IPS-15b (cell line): ENCODE data around the gene CD6.

Experiments used
- H3K27me3 ChIP-seq: one replicate; pipeline ENCODE4 v1.6.1; 2013; ENCODE audit warnings: low read length; ENCODE audit not compliant: control insufficient read depth, insufficient read depth
- H3K36me3 ChIP-seq: one replicate; pipeline ENCODE4 v1.6.1; 2013; ENCODE audit warnings: low read length; ENCODE audit not compliant: control insufficient read depth, insufficient read depth
- H3K4me1 ChIP-seq: one replicate; pipeline ENCODE4 v1.6.1; 2013; ENCODE audit warnings: mild to moderate bottlenecking, low read length; ENCODE audit not compliant: control insufficient read depth, insufficient read depth
- H3K4me3 ChIP-seq: one replicate; pipeline ENCODE4 v1.5.1; 2013; ENCODE audit warnings: low read depth, low read length
- H3K9ac ChIP-seq: one replicate; pipeline ENCODE4 v1.6.1; 2013; ENCODE audit warnings: low read depth, mild to moderate bottlenecking, low read length
- H3K9me3 ChIP-seq: one replicate; pipeline ENCODE4 v1.6.1; 2013; ENCODE audit warnings: mild to moderate bottlenecking, low read length; ENCODE audit not compliant: control insufficient read depth, insufficient read depth

CD6 gene

DNA sequence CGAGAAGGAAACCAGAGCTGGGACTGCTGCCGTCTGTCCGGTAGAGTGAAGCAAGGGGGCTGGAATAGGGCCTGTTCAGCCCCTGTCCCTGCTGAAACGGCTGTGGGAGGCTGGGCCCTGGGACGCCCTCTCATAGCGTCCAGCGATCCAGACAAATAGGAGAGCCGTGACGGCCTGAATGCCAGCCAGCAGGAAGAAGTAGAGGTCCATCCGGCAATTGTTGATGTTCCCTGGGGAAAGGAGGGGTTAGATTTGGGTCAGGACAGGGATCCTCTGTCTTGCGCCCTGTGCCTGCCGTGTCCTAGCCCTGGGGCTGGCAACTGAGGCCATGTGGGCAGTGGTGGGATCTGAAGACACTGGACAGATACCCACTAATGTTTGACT lies 34.3 kb upstream of the CD6 start:
- Histone ChIP-seq H3K27me3 (no peaks in the 10 kb centered on the region), H3K9me3 (no peaks in the 10 kb centered on the region), H3K36me3 (peaks cover 19% of the 10 kb centered on the region), H3K4me3 (no peak overlapping the region), H3K4me1 (peaks cover 3% of the 10 kb centered on the region), H3K9ac (no peak overlapping the region)

DNA sequence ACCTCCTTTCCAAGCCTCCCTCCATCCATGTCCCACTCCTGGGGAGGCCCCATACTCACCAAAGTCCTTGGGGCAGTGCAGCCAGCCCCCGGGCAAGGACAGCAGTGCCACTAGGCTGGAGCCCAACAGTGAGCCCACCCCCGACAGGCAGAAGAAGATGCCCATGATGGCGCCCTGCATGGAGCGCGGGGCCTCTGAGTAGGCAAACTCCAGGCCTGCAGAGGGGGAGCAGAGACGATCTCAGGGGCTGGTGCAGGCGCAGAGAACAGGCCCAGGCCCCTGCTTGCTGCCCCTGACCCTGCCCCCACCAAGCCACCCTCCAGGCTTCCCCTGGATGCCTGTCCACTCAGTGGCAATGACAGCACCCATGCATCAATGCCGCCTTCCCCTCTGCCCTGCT lies 33.7 kb upstream of the CD6 start:
- no peak overlapping the region for H3K4me3 ChIP-seq
- H3K27me3 ChIP-seq = no peaks in the 10 kb centered on the region
- peaks cover 19% of the 10 kb centered on the region for H3K36me3 ChIP-seq
- H3K9ac ChIP-seq = no peak overlapping the region
- H3K9me3 ChIP-seq = no peaks in the 10 kb centered on the region
- no peaks in the 10 kb centered on the region for H3K4me1 ChIP-seq

DNA sequence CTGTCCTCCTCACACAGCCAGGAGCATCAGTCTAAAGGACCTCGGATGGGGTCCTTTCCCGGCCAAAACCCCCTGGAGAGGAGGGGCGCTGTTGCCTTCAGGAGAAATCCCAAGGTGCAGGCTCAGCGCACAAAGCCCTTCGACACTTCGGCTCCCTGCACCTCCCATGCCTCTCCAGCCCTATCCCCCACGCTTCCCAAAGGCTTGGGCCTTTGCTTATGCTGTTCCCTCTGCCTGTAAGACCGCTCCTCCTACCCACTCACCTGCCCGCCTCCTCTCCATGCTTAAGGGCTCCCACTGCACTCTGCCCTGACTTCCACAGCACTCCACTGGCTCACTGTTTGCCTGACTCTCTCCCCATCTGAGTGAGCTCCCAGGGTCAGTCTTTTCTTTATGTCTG lies 33.0 kb upstream of the CD6 start:
- Histone ChIP-seq H3K36me3 (peaks cover 18% of the 10 kb centered on the region), H3K9me3 (no peaks in the 10 kb centered on the region), H3K4me3 (no peak overlapping the region), H3K4me1 (no peaks in the 10 kb centered on the region), H3K9ac (no peak overlapping the region), H3K27me3 (no peaks in the 10 kb centered on the region)

DNA sequence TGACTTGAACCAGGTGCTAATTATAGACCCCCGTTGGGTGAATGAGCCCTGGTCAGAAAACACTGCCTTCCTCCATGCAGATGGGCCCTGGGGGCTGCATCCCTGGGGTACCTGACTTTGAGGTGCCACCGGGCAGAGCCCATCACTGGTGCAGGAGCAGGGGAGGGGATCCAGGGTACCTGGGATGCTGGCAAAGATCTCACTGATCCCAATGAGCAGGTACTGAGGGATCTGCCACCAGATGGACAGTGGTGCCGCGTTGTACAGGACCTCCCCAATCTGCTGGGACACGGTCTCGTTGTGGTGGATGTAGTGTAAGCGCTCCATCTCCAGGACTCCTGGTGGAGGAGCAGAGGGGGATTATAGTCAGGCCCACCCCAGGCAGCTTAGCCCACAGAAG lies 32.2 kb upstream of the CD6 start:
- Histone ChIP-seq H3K27me3 (no peaks in the 10 kb centered on the region), H3K4me3 (no peak overlapping the region), H3K9me3 (no peaks in the 10 kb centered on the region), H3K4me1 (no peaks in the 10 kb centered on the region), H3K9ac (no peak overlapping the region), H3K36me3 (peaks cover 12% of the 10 kb centered on the region)

DNA sequence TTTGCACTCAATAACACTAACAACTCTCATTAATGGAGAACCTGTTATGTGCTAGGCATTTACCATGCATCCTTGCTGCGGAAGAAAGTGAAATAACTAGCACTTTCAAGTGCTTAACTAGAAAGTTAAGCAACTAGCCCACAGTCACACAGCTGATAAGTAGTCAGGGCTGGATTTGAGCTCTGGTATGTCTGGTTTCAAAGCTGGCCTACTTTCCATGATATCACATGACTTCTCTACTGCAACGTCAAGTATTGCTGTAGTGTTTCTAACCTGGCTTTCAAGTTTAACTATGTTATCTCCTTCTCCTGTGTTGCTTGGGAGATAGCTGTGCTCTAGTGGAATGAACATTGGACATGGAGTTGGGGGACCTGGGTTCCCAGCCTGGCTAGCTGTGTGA lies 31.6 kb upstream of the CD6 start:
- no peak overlapping the region for H3K4me3 ChIP-seq
- H3K4me1 ChIP-seq = no peaks in the 10 kb centered on the region
- no peaks in the 10 kb centered on the region for H3K27me3 ChIP-seq
- H3K36me3 ChIP-seq = peaks cover 12% of the 10 kb centered on the region
- no peak overlapping the region for H3K9ac ChIP-seq
- no peaks in the 10 kb centered on the region for H3K9me3 ChIP-seq

DNA sequence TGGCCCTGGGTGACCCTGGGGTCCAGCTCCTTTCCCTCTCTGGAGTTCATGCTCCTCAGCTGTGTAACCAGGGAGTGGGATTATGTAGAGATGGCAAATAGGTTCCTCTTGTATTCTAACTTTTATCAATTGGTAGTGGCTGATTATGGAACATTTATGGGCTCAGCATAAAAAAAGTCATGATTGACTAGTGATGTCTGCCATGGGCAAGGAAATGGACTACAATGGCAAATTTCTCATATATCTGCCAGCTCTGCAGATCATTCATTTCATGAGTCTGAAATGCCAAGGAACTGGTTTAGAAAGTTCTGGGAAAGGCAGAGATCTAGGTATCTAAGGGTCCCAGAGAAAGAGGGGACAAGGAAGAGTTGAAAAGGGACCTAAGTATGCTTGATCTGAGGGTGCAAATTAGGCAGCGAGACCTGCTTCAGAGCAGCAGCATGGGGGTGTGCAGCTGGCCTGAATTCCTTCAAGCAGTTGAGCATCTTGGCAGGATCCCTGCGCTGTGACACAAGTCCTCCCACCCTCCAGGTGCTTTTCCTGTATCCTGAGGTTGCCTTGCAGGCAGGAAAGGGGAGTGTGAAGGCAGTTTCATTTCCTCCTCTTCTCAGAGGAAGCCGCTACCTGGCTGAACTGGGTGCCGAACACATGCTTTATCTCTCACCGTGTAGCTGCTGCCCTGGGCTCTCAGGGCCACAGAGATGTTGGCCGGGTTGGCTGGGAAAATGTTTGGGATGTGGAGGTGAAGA lies 29.9 kb upstream of the CD6 start:
- H3K9me3 ChIP-seq = no peaks in the 10 kb centered on the region
- H3K9ac ChIP-seq = no peak overlapping the region
- no peaks in the 10 kb centered on the region for H3K27me3 ChIP-seq

DNA sequence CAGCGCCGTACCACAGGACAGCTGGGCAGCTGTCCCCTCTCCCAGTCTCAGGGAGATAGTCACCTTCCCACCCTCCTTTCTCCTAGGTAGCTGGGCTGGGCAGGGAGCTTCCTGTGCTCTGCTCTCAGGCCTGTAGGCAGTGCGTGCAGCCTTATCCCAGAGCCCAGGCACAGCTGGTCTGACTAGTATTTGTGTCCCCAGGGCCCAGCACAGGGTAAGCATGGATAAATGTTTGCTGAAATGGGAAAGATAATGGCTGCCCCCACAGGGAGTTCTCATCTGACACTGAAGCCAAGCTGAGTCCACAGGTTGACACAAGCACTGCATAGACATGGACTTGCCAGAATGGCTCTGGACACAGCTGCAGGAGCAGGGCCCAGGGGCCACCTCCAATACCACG lies 29.3 kb upstream of the CD6 start:
- H3K36me3 ChIP-seq = peaks cover 1% of the 10 kb centered on the region
- no peaks in the 10 kb centered on the region for H3K9me3 ChIP-seq
- H3K9ac ChIP-seq = no peak overlapping the region
- no peak overlapping the region for H3K4me3 ChIP-seq
- no peaks in the 10 kb centered on the region for H3K4me1 ChIP-seq
- H3K27me3 ChIP-seq = no peaks in the 10 kb centered on the region

More for the DNA sequence above, 29.9 kb upstream of the CD6 start:
- Histone ChIP-seq H3K4me3 (no peak overlapping the region), H3K4me1 (no peaks in the 10 kb centered on the region), H3K36me3 (peaks cover 6% of the 10 kb centered on the region)

DNA sequence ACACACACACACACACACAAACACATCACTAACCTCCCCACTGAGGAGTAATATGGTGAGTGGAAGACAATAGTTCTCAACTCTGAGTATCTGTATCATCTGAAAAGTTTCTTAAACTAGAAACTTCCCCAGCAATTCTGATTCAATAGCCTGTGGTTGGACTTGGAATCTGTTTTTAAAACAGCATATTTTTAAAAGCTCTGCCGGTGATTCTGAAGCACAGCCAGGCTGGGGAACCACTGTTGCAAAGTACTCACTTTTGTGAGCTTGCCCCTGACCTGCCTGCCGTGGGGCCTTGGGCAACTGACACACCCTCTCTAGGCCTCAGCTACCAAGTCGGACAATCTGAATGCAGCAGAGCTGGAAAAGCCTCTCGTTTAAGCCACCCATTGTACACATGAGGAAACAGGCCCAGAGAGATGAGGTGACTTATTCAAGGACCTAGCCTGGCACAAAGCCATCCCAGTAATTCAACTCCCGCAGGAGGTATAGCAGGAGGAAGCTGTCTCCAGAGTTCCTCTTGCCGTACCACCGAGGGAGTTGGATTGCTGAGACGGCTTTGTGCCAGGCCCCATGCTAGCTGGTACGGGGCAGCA lies 28.4 kb upstream of the CD6 start:
- H3K27me3 ChIP-seq = no peaks in the 10 kb centered on the region
- H3K36me3 ChIP-seq = no peaks in the 10 kb centered on the region
- H3K4me1 ChIP-seq = peaks cover 3% of the 10 kb centered on the region
- no peaks in the 10 kb centered on the region for H3K9me3 ChIP-seq
- no peak overlapping the region for H3K9ac ChIP-seq
- H3K4me3 ChIP-seq = no peak overlapping the region

DNA sequence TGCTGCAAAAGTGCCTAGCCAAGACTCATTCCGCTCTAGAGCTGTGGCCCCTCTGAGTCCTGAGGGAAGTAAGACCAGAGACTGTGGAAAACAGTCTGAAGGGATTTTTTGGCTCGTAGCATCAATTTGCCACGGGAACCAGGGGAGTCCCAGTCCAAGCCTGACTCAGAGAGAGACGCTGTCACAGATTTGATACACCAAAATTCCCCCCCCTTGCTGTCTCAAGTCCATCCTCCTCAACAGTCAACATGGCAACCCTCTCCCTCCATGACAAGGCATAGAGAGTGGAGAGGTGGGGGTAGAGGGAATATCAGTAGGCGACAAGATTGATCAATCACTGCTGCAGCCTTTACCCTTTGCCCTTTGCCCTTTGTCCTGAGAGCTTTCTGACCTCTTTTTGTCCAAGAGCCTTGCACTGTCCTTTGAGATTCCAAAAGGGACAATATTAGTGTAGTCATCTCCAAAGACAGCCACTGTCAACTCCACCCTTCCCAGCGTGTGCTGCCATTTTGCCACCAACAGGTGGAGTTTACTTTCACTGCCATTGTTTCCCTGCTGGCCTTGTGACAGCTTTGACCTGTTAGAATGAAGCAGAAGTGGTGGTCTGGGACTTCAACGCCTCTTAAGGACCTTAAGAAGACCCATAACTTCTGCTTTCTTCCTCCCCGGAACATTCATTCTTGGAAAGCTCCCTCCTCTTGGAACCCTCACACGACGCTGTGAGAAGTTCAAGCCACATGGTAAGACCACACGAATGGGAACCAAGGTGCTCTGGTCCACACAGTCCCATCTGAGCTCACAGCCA lies 26.8 kb upstream of the CD6 start:
- Histone ChIP-seq H3K9me3 (no peaks in the 10 kb centered on the region), H3K9ac (no peak overlapping the region), H3K4me3 (no peak overlapping the region), H3K36me3 (no peaks in the 10 kb centered on the region), H3K4me1 (peaks cover 6% of the 10 kb centered on the region), H3K27me3 (peaks cover 2% of the 10 kb centered on the region)

DNA sequence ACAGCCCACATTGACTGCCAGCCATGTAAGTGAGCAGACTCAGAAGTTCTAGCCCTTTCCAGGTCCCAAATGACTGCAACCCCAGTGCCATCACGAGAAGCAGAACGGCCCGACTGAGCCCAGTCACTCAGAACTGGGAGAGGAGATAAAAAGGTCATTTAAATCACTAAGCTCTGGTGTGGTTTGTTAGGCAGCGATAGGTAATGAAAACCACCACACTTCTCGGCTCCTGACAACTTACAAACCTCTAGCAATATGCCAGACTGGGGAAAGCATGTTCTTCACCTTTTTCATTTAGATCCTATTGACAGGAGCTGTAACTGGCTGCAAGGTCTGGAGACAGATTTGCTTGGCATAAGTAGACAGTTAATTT lies 26.2 kb upstream of the CD6 start:
- H3K36me3 ChIP-seq = no peaks in the 10 kb centered on the region
- no peak overlapping the region for H3K9ac ChIP-seq
- peaks cover 6% of the 10 kb centered on the region for H3K4me1 ChIP-seq

DNA sequence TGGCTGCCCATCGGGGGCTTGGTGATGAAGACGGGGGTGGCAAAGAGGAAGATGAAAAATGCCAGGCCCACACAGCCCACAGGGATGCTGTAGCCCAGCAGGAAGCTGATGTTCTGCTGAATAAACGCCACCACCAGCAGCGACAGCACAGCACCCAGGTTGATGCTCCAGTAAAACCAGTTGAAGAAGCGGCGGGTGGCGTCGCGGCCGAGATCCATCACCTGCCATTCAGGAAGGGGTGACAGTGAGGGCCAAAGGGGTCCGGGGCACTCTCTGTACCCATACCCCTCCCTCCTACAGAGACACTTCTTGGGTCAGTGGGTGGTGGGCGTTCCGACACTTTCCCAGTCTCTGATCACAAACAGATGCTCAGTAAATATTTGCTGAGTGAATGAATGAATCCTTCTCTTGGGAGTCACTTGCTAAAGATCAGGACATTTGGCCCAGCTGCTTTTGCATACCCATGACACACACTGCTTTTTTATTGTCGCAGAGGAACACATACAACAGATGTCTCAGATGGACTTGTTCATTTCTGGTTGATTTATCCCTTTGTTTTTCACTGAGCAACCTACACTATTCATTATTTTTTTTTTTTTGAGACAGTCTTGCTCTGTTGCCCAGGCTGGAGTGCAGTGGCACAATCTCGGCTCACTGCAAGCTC lies 24.7 kb upstream of the CD6 start:
- Histone ChIP-seq H3K36me3 (no peaks in the 10 kb centered on the region), H3K9ac (no peak overlapping the region), H3K27me3 (peaks cover 13% of the 10 kb centered on the region), H3K9me3 (no peaks in the 10 kb centered on the region), H3K4me1 (peaks cover 6% of the 10 kb centered on the region), H3K4me3 (no peak overlapping the region)

More for the DNA sequence above, 26.2 kb upstream of the CD6 start:
- Histone ChIP-seq H3K9me3 (no peaks in the 10 kb centered on the region), H3K4me3 (no peak overlapping the region), H3K27me3 (peaks cover 7% of the 10 kb centered on the region)
